Thoracic aorta (tissue), 2 donors: ENCODE data around the gene NDOR1. TPM values are rescaled to one million over a fixed set of nuclear protein-coding genes. Genes with fewer than 3 reads are reported as not detected.

Experiments
- ATAC-seq: fragments of 150-250 bp; one replicate; pipeline ENCODE4 v1.8.0; 2017; ENCODE audit warnings: low read depth; ENCODE audit not compliant: insufficient number of reproducible peaks, low FRiP score
- DNase-seq: peaks from one replicate; pipeline ENCODE4 v3.0.0-alpha.2; 2020; ENCODE audit warnings: low spot score
- H3K27ac ChIP-seq, 2 donors: fragments of 200-600 bp; sonication (generic); 1 replicate in 1 of 2; 2 replicates in 1 of 2; pipeline ENCODE4 v1.5.1; 2016; ENCODE audit warnings: mild to moderate bottlenecking in 2 of 2, moderate library complexity in 2 of 2
- H3K27me3 ChIP-seq: fragments of 200-600 bp; sonication (generic); replicated peaks from 2 replicates; pipeline ENCODE4 v1.6.0; 2016; ENCODE audit warnings: mild to moderate bottlenecking; ENCODE audit not compliant: insufficient read depth
- H3K36me3 ChIP-seq: fragments of 200-600 bp; sonication (generic); one replicate; pipeline ENCODE4 v1.5.1; 2016
- H3K4me1 ChIP-seq, 2 donors: fragments of 200-600 bp; sonication (generic); 1 replicate in 1 of 2; 2 replicates in 1 of 2; pipeline versions ENCODE4 v1.5.1 to v1.6.0; 2016; ENCODE audit warnings: low read depth in 2 of 2, mild to moderate bottlenecking in 1 of 2; ENCODE audit not compliant: control insufficient read depth in 1 of 2
- H3K4me3 ChIP-seq: fragments of 200-600 bp; sonication (generic); 2 replicates; pipeline ENCODE4 v1.5.1; 2016; ENCODE audit warnings: mild to moderate bottlenecking
- H3K9me3 ChIP-seq: fragments of 200-600 bp; sonication (generic); 2 replicates; pipeline ENCODE4 v1.5.1; 2016
- CTCF ChIP-seq: fragments of 200-600 bp; sonication (generic); IDR thresholded peaks from one replicate; pipeline ENCODE4 v1.5.1; 2019; ENCODE audit warnings: antibody characterized with exemption
- total RNA-seq, 2 donors: library from RNA; depleted of rRNA; stranded (reverse); fragments of >200 nt; gene quantifications; one replicate each; pipeline versions ENCODE4 v1.1.0 to v1.2.3, GENCODE V29; 2016

The NDOR1 gene
- total RNA-seq, 2 donors from 2014 or later = 13.3 to 17.7 TPM

- H3K36me3 ChIP-seq = no peaks in the 10 kb centered on the region
- no peak for ATAC-seq
- no peaks in the 10 kb centered on the region for H3K9me3 ChIP-seq
- H3K27me3 ChIP-seq = peaks cover 5% of the 10 kb centered on the region
- DNase-seq = no peak
- no peak overlapping the region for H3K4me3 ChIP-seq
- no peak overlapping the region for H3K27ac ChIP-seq
- H3K4me1 ChIP-seq = peaks cover 7 to 16% of the 10 kb centered on the region in 2 donors
- TF ChIP-seq CTCF = no peak
Measured at GRCh38 chr9:137172901-137173795, 32.4 kb upstream of the NDOR1 start.

- Histone ChIP-seq H3K27ac (no peak overlapping the region), H3K4me1 (peaks cover 6 to 9% of the 10 kb centered on the region in 2 donors), H3K9me3 (no peaks in the 10 kb centered on the region), H3K36me3 (no peaks in the 10 kb centered on the region), H3K4me3 (no peak overlapping the region), H3K27me3 (peaks cover 5% of the 10 kb centered on the region)
- no peak for TF ChIP-seq CTCF
- DNase-seq (no peak), ATAC-seq (no peak)
Measured at GRCh38 chr9:137173796-137174664, 31.5 kb upstream of the NDOR1 start.

GRCh38 chr9:137174722-137175293 lies 30.7 kb upstream of the NDOR1 start:
- no peak for ATAC-seq

GRCh38 chr9:137175345-137175961 lies 30.0 kb upstream of the NDOR1 start:
- H3K4me3 ChIP-seq = no peak overlapping the region
- H3K36me3 ChIP-seq = peaks cover 13% of the 10 kb centered on the region
- no peak for DNase-seq
- ATAC-seq = no peak
- H3K9me3 ChIP-seq = no peaks in the 10 kb centered on the region
- H3K27me3 ChIP-seq = no peaks in the 10 kb centered on the region
- H3K27ac ChIP-seq = no peak overlapping the region
- no peaks in the 10 kb centered on the region for H3K4me1 ChIP-seq
- TF ChIP-seq CTCF = no peak

More at GRCh38 chr9:137174722-137175293, 30.7 kb upstream of the NDOR1 start:
- no peak overlapping the region for H3K4me3 ChIP-seq
- H3K4me1 ChIP-seq = peaks cover 0 to 1% of the 10 kb centered on the region in 2 donors
- H3K27me3 ChIP-seq = no peaks in the 10 kb centered on the region
- peaks cover 6% of the 10 kb centered on the region for H3K36me3 ChIP-seq
- no peak overlapping the region for H3K27ac ChIP-seq
- no peak for TF ChIP-seq CTCF
- DNase-seq = no peak
- no peaks in the 10 kb centered on the region for H3K9me3 ChIP-seq
